ENCODE results near the gene PLCD3. TPM values are rescaled to one million over a fixed set of nuclear protein-coding genes. Genes with fewer than 3 reads are reported as not detected.

The PLCD3 gene
- total and polyA plus RNA-seq, 2 of the 13 experiments (the other 11 are each of a cell fraction or from before 2014, with no cell fraction given): 11.3 to 39.1 TPM

DNA sequence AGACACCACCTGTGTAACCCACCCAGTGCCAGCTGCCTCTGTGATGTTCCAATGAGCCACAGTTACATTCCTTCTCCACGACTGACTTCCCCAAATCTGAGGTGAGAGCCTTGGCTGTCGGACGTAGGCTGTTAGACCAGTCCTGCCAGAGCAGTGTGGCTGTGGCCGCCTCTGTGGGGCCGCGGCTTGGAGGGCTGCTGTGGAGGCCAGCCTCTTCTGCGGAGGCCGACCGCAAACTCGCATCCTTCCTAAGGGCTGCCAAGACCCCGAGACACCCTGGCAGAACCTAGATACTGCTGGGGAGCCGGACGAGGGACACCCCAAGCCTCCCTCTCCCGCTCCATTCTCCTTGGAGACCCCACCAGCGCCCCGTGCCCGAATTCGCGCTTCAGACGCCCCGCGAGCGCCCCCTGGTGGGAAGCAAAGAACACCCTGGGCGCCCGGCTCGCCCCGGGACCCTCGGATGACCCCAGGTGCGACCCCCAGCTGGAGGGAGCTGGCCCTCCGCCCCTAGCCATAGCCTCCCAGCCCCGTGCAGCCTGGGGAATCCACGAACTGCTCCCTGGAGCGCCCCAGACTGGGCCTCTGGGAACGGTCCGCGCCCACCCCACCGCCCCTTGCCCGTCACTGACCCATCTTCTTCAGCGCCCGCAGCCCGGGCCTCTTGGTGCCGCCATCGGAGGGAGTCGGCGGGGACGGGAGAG, 547 bp downstream of the PLCD3 start (continued):
- TF ChIP-seq ZNF557 (CRISPR knock-in tag; IDR thresholded peaks at IDR 0.05) (no peak), HMG20A (CRISPR knock-in tag; IDR thresholded peaks at IDR 0.05; ENCODE audit: borderline replicate concordance) (no peak), NFKB2 (CRISPR knock-in tag; IDR thresholded peaks at IDR 0.05; ENCODE audit: borderline replicate concordance) (peak; percentile 30; the same call in 1 of the 2 replicates), ZFP62 (CRISPR knock-in tag; IDR thresholded peaks at IDR 0.05) (no peak), FOXK1 (CRISPR knock-in tag; IDR thresholded peaks at IDR 0.05; ENCODE audit: borderline replicate concordance, low read depth) (no peak), CEBPB (IDR thresholded peaks at IDR 0.05; ENCODE audit: borderline replicate concordance, low read depth, low read length) (no peak), RAD51 (IDR thresholded peaks at IDR 0.05; ENCODE audit: borderline replicate concordance) (no peak), HOXA5 (CRISPR knock-in tag; IDR thresholded peaks at IDR 0.05) (0 out of 2 replicates have a peak, but pooled peaks have one; percentile 40), HNRNPLL (IDR thresholded peaks at IDR 0.05; ENCODE audit: low read depth, low read length, poor library complexity, severe bottlenecking) (peak; percentile 43), ATM (IDR thresholded peaks at IDR 0.05; ENCODE audit: borderline replicate concordance) (no peak), ZNF225 (CRISPR knock-in tag; IDR thresholded peaks at IDR 0.05) (0 out of 2 replicates have a peak, but pooled peaks have one; percentile 18), MTA3 (CRISPR knock-in tag; IDR thresholded peaks at IDR 0.05) (no peak), PHF8 (CRISPR knock-in tag; IDR thresholded peaks at IDR 0.05) (no peak), POLR2AphosphoS2 (IDR thresholded peaks at IDR 0.05; ENCODE audit: low read depth, low read length) (no peak), CHCHD3 (CRISPR knock-in tag; IDR thresholded peaks at IDR 0.05) (no peak), FOXM1 (CRISPR knock-in tag; IDR thresholded peaks at IDR 0.05) (no peak), RARA (CRISPR knock-in tag; IDR thresholded peaks at IDR 0.05) (no peak; the same call in 1 of the 2 replicates), YEATS2 (CRISPR knock-in tag; IDR thresholded peaks at IDR 0.05; ENCODE audit: borderline replicate concordance) (no peak), FOXK2 (IDR thresholded peaks at IDR 0.05) (no peak), ZNF335 (CRISPR knock-in tag; IDR thresholded peaks at IDR 0.05) (no peak; the same call in 1 of the 2 replicates), MAFK (conservative IDR thresholded peaks at IDR 0.05 in 1 of 2, IDR thresholded peaks at IDR 0.05 in 1 of 2; ENCODE audit: low read length in 2 of 2) (no peak), SMAD1 (CRISPR knock-in tag; IDR thresholded peaks at IDR 0.05; ENCODE audit: borderline replicate concordance, low read depth) (no peak), SP5 (CRISPR knock-in tag; IDR thresholded peaks at IDR 0.05; ENCODE audit: borderline replicate concordance, low read depth) (no peak), ZNF460 (CRISPR knock-in tag; IDR thresholded peaks at IDR 0.05; ENCODE audit: borderline replicate concordance) (peak; percentile 27; the same call in 1 of the 2 replicates), FOXA3 (CRISPR knock-in tag; IDR thresholded peaks at IDR 0.05) (no peak)
- TF ChIP-seq, protein P1, sequence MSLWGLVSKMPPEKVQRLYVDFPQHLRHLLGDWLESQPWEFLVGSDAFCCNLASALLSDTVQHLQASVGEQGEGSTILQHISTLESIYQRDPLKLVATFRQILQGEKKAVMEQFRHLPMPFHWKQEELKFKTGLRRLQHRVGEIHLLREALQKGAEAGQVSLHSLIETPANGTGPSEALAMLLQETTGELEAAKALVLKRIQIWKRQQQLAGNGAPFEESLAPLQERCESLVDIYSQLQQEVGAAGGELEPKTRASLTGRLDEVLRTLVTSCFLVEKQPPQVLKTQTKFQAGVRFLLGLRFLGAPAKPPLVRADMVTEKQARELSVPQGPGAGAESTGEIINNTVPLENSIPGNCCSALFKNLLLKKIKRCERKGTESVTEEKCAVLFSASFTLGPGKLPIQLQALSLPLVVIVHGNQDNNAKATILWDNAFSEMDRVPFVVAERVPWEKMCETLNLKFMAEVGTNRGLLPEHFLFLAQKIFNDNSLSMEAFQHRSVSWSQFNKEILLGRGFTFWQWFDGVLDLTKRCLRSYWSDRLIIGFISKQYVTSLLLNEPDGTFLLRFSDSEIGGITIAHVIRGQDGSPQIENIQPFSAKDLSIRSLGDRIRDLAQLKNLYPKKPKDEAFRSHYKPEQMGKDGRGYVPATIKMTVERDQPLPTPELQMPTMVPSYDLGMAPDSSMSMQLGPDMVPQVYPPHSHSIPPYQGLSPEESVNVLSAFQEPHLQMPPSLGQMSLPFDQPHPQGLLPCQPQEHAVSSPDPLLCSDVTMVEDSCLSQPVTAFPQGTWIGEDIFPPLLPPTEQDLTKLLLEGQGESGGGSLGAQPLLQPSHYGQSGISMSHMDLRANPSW (CRISPR knock-in tag; IDR thresholded peaks at IDR 0.05; ENCODE audit: borderline replicate concordance): no peak
- TF ChIP-seq, protein P2, sequence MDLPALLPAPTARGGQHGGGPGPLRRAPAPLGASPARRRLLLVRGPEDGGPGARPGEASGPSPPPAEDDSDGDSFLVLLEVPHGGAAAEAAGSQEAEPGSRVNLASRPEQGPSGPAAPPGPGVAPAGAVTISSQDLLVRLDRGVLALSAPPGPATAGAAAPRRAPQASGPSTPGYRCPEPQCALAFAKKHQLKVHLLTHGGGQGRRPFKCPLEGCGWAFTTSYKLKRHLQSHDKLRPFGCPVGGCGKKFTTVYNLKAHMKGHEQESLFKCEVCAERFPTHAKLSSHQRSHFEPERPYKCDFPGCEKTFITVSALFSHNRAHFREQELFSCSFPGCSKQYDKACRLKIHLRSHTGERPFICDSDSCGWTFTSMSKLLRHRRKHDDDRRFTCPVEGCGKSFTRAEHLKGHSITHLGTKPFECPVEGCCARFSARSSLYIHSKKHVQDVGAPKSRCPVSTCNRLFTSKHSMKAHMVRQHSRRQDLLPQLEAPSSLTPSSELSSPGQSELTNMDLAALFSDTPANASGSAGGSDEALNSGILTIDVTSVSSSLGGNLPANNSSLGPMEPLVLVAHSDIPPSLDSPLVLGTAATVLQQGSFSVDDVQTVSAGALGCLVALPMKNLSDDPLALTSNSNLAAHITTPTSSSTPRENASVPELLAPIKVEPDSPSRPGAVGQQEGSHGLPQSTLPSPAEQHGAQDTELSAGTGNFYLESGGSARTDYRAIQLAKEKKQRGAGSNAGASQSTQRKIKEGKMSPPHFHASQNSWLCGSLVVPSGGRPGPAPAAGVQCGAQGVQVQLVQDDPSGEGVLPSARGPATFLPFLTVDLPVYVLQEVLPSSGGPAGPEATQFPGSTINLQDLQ (CRISPR knock-in tag; IDR thresholded peaks at IDR 0.05): no peak
- TF ChIP-seq, protein P3, sequence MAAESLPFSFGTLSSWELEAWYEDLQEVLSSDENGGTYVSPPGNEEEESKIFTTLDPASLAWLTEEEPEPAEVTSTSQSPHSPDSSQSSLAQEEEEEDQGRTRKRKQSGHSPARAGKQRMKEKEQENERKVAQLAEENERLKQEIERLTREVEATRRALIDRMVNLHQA (CRISPR knock-in tag; IDR thresholded peaks at IDR 0.05): no peak
